GM23338 (cell line): Measurements from ENCODE around the gene NLRP6. TPM values are rescaled to one million over a fixed set of nuclear protein-coding genes. Genes with fewer than 3 reads are reported as not detected.

ENCODE experiments used
- ATAC-seq: fragments of 200-7000 bp; cut with Tn5 transposase; 3 replicates; pipeline ENCODE4 v1.9.1; 2020
- DNase-seq: peaks from one replicate; pipeline ENCODE4 v3.0.0-alpha.2; 2015; ENCODE audit warnings: low spot score
- H2AFZ ChIP-seq: fragments of 200-600 bp; sonication (generic); 2 replicates; pipeline ENCODE4 v1.8.0; 2016; ENCODE audit warnings: antibody characterized with exemption, mild to moderate bottlenecking, moderate library complexity
- H3F3A ChIP-seq: fragments of 200-600 bp; sonication (generic); replicated peaks from 2 replicates; pipeline ENCODE4 v1.8.0; 2017; ENCODE audit warnings: antibody characterized with exemption, mixed run types, low read depth
- H3K27ac ChIP-seq: fragments of 200-600 bp; sonication (generic); 2 replicates; pipeline ENCODE4 v1.6.1; 2016; ENCODE audit warnings: low read depth
- H3K27me3 ChIP-seq: fragments of 200-600 bp; sonication (generic); 2 replicates; pipeline ENCODE4 v1.8.0; 2016; ENCODE audit warnings: mild to moderate bottlenecking, mixed run types, moderate library complexity; ENCODE audit not compliant: insufficient read depth
- H3K36me3 ChIP-seq: fragments of 200-600 bp; sonication (generic); 2 replicates; pipeline ENCODE4 v1.8.0; 2016; ENCODE audit warnings: mild to moderate bottlenecking; ENCODE audit not compliant: insufficient read depth
- H3K4me1 ChIP-seq: fragments of 200-600 bp; sonication (generic); 2 replicates; pipeline ENCODE4 v1.8.0; 2016; ENCODE audit warnings: mild to moderate bottlenecking, moderate library complexity; ENCODE audit not compliant: insufficient read depth
- H3K4me2 ChIP-seq: fragments of 200-600 bp; sonication (generic); 2 replicates; pipeline ENCODE4 v1.7.1; 2017; ENCODE audit warnings: mixed run types
- H3K4me3 ChIP-seq: fragments of 200-600 bp; sonication (generic); 2 replicates; pipeline ENCODE4 v1.6.1; 2016; ENCODE audit warnings: mixed run types
- H3K79me2 ChIP-seq: fragments of 200-600 bp; sonication (generic); replicated peaks from 2 replicates; pipeline ENCODE4 v1.8.0; 2017; ENCODE audit warnings: mild to moderate bottlenecking; ENCODE audit not compliant: insufficient read depth
- H3K9me2 ChIP-seq: fragments of 200-600 bp; sonication (generic); 2 replicates; pipeline ENCODE4 v1.8.0; 2017; ENCODE audit not compliant: insufficient read depth
- H4K20me1 ChIP-seq: fragments of 200-600 bp; sonication (generic); replicated peaks from 2 replicates; pipeline ENCODE4 v1.8.0; 2017; ENCODE audit warnings: mild to moderate bottlenecking; ENCODE audit not compliant: insufficient read depth
- H3K27ac Mint-ChIP-seq: 2 replicates; pipeline ENCODE4 v1.8.0; 2020; ENCODE audit warnings: inconsistent platforms, mild to moderate bottlenecking, moderate library complexity, mixed read lengths
- H3K27me3 Mint-ChIP-seq: 3 replicates; pipeline ENCODE4 v1.8.0; 2022; ENCODE audit warnings: low read depth, mild to moderate bottlenecking, moderate library complexity, mixed read lengths, inconsistent platforms; ENCODE audit not compliant: insufficient read depth, poor library complexity
- H3K36me3 Mint-ChIP-seq: 3 replicates; pipeline ENCODE4 v1.8.0; 2021; ENCODE audit warnings: low read depth, mild to moderate bottlenecking, inconsistent platforms, moderate library complexity, mixed read lengths
- H3K4me1 Mint-ChIP-seq: 3 replicates; pipeline ENCODE4 v1.8.0; 2020; ENCODE audit warnings: mild to moderate bottlenecking, inconsistent platforms, mixed read lengths
- H3K4me3 Mint-ChIP-seq: 3 replicates; pipeline ENCODE4 v1.8.0; 2021; ENCODE audit warnings: moderate library complexity, mild to moderate bottlenecking, inconsistent platforms, mixed read lengths
- H3K9me3 Mint-ChIP-seq: 3 replicates; pipeline ENCODE4 v1.8.0; 2020; ENCODE audit warnings: moderate library complexity, mild to moderate bottlenecking, inconsistent platforms, mixed read lengths
- CREB1 ChIP-seq: fragments of 250-450 bp; sonication (Bioruptor Pico); IDR thresholded peaks from 2 replicates; pipeline ENCODE4 v1.5.0; 2020; ENCODE audit warnings: low read depth, mild to moderate bottlenecking, moderate library complexity
- EZH2 ChIP-seq: fragments of 200-600 bp; sonication (generic); IDR thresholded peaks from one replicate; pipeline ENCODE4 v1.8.0; 2017; ENCODE audit warnings: antibody characterized with exemption, mild to moderate bottlenecking, low read depth; ENCODE audit not compliant: unreplicated experiment
- EZH2phosphoT487 ChIP-seq: fragments of 200-600 bp; sonication (generic); IDR thresholded peaks from one replicate; pipeline ENCODE4 v1.8.1; 2018; ENCODE audit warnings: antibody characterized with exemption; ENCODE audit not compliant: unreplicated experiment
- JUNB ChIP-seq: IDR thresholded peaks from one replicate; pipeline ENCODE4 v1.6.1; 2016; ENCODE audit warnings: antibody characterized with exemption; ENCODE audit not compliant: unreplicated experiment
- NANOG ChIP-seq: IDR thresholded peaks from 2 replicates; pipeline ENCODE4 v1.6.1; 2016; ENCODE audit warnings: antibody characterized with exemption, borderline replicate concordance
- POLR2AphosphoS5 ChIP-seq: IDR thresholded peaks from 2 replicates; pipeline ENCODE4 v1.6.1; 2016; ENCODE audit warnings: antibody characterized with exemption, low read depth
- STAT1 ChIP-seq: IDR thresholded peaks from one replicate; pipeline ENCODE4 v1.6.1; 2016; ENCODE audit warnings: antibody characterized with exemption; ENCODE audit not compliant: unreplicated experiment
- ZNF114 ChIP-seq: fragments of 250-450 bp; sonication (Bioruptor Pico); IDR thresholded peaks from 2 replicates; pipeline ENCODE4 v1.5.0; 2020; ENCODE audit warnings: mild to moderate bottlenecking, moderate library complexity
- ZNF331 ChIP-seq: fragments of 250-450 bp; sonication (Bioruptor Pico); IDR thresholded peaks from 2 replicates; pipeline ENCODE4 v1.5.0; 2020; ENCODE audit warnings: low read depth, mild to moderate bottlenecking, moderate library complexity
- polyA plus RNA-seq: library from polyadenylated mRNA; unstranded; fragments of >200 nt; fragmentation: Nextera tagmentation; extraction: Ambion mirVana; gene quantifications from 2 replicates; pipeline ENCODE4 v1.2.1, GENCODE V29; 2016
- total RNA-seq: library from RNA; depleted of rRNA; stranded (reverse); fragments of >200 nt; shearing (Covaris generic); gene quantifications from 2 replicates; pipeline ENCODE4 v1.2.3, GENCODE V29; 2014
- TF ChIP-seq, protein P1 (sequence below): IDR thresholded peaks from one replicate; pipeline ENCODE4 v1.6.1; 2018; ENCODE audit warnings: antibody characterized with exemption; ENCODE audit not compliant: unreplicated experiment
- TF ChIP-seq, protein P2 (sequence below): IDR thresholded peaks from 2 replicates; pipeline ENCODE4 v1.6.1; 2016; ENCODE audit warnings: antibody characterized with exemption
- TF ChIP-seq, protein P3 (sequence below): fragments of 250-450 bp; sonication (Bioruptor Pico); IDR thresholded peaks from 2 replicates; pipeline ENCODE4 v1.5.0; 2020; ENCODE audit warnings: mild to moderate bottlenecking, moderate library complexity
- TF ChIP-seq, protein P4 (sequence below), 2 experiments: fragments of 200-600 bp in 1 of 2; sonication (generic) in 1 of 2; conservative IDR thresholded peaks; 2 replicates each; pipeline versions ENCODE4 v1.5.1 to v1.6.1; 2016 to 2017; ENCODE audit warnings: antibody characterized with exemption in 2 of 2, low read depth in 2 of 2, mild to moderate bottlenecking in 2 of 2, moderate library complexity in 1 of 2

The NLRP6 gene
- total and polyA plus RNA-seq, 2 experiments from 2014 or later: 0.15 to 0.73 TPM

DNA sequence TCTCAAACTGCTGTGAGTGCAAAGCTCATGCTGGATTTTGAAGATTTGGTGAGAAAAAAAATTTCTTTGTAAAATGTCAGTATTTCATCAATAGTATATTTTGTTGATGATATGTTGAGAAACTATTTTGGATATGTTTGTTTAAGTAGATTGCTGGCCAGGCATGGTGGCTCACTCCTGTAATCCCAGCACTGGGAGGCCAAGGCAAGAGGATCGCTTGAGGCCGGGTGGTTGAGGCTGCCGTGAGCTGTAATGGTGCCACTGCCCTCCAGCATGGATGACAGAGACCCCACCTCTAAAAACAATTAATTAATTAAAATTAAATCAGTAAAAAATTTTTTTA lies 49.3 kb downstream of the NLRP6 start:
- Histone ChIP-seq H3K79me2 (no peaks in the 10 kb centered on the region), H3K27ac (no peak overlapping the region), H3K36me3 (no peaks in the 10 kb centered on the region; the same call in 1 of the 2 replicates), H4K20me1 (no peaks in the 10 kb centered on the region), H3K27me3 (no peaks in the 10 kb centered on the region), H2AFZ (no peak overlapping the region), H3F3A (0 out of 2 replicates have a peak, but pooled peaks cover 15% of the 10 kb centered on the region), H3K4me2 (no peak overlapping the region), H3K4me1 (peaks cover 6% of the 10 kb centered on the region), H3K9me2 (no peaks in the 10 kb centered on the region), H3K4me3 (no peak overlapping the region)
- Mint-ChIP-seq H3K36me3 (peaks cover 13% of the 10 kb centered on the region; the same call in 2 of the 3 replicates), H3K4me1 (peaks cover 33% of the 10 kb centered on the region), H3K4me3 (no peak overlapping the region), H3K27ac (no peak overlapping the region), H3K9me3 (peaks cover 6% of the 10 kb centered on the region; the same call in 2 of the 3 replicates), H3K27me3 (peaks cover 17% of the 10 kb centered on the region)
- TF ChIP-seq, protein P1, sequence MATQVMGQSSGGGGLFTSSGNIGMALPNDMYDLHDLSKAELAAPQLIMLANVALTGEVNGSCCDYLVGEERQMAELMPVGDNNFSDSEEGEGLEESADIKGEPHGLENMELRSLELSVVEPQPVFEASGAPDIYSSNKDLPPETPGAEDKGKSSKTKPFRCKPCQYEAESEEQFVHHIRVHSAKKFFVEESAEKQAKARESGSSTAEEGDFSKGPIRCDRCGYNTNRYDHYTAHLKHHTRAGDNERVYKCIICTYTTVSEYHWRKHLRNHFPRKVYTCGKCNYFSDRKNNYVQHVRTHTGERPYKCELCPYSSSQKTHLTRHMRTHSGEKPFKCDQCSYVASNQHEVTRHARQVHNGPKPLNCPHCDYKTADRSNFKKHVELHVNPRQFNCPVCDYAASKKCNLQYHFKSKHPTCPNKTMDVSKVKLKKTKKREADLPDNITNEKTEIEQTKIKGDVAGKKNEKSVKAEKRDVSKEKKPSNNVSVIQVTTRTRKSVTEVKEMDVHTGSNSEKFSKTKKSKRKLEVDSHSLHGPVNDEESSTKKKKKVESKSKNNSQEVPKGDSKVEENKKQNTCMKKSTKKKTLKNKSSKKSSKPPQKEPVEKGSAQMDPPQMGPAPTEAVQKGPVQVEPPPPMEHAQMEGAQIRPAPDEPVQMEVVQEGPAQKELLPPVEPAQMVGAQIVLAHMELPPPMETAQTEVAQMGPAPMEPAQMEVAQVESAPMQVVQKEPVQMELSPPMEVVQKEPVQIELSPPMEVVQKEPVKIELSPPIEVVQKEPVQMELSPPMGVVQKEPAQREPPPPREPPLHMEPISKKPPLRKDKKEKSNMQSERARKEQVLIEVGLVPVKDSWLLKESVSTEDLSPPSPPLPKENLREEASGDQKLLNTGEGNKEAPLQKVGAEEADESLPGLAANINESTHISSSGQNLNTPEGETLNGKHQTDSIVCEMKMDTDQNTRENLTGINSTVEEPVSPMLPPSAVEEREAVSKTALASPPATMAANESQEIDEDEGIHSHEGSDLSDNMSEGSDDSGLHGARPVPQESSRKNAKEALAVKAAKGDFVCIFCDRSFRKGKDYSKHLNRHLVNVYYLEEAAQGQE: no peak
- TF ChIP-seq NANOG (no peak), EZH2phosphoT487 (no peak), ZNF331 (CRISPR knock-in tag) (no peak), STAT1 (no peak), ZNF114 (no peak), POLR2AphosphoS5 (no peak), EZH2 (no peak), CREB1 (CRISPR knock-in tag) (no peak), JUNB (no peak)
- TF ChIP-seq, protein P2, sequence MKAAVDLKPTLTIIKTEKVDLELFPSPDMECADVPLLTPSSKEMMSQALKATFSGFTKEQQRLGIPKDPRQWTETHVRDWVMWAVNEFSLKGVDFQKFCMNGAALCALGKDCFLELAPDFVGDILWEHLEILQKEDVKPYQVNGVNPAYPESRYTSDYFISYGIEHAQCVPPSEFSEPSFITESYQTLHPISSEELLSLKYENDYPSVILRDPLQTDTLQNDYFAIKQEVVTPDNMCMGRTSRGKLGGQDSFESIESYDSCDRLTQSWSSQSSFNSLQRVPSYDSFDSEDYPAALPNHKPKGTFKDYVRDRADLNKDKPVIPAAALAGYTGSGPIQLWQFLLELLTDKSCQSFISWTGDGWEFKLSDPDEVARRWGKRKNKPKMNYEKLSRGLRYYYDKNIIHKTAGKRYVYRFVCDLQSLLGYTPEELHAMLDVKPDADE: no peak
- TF ChIP-seq, protein P3, sequence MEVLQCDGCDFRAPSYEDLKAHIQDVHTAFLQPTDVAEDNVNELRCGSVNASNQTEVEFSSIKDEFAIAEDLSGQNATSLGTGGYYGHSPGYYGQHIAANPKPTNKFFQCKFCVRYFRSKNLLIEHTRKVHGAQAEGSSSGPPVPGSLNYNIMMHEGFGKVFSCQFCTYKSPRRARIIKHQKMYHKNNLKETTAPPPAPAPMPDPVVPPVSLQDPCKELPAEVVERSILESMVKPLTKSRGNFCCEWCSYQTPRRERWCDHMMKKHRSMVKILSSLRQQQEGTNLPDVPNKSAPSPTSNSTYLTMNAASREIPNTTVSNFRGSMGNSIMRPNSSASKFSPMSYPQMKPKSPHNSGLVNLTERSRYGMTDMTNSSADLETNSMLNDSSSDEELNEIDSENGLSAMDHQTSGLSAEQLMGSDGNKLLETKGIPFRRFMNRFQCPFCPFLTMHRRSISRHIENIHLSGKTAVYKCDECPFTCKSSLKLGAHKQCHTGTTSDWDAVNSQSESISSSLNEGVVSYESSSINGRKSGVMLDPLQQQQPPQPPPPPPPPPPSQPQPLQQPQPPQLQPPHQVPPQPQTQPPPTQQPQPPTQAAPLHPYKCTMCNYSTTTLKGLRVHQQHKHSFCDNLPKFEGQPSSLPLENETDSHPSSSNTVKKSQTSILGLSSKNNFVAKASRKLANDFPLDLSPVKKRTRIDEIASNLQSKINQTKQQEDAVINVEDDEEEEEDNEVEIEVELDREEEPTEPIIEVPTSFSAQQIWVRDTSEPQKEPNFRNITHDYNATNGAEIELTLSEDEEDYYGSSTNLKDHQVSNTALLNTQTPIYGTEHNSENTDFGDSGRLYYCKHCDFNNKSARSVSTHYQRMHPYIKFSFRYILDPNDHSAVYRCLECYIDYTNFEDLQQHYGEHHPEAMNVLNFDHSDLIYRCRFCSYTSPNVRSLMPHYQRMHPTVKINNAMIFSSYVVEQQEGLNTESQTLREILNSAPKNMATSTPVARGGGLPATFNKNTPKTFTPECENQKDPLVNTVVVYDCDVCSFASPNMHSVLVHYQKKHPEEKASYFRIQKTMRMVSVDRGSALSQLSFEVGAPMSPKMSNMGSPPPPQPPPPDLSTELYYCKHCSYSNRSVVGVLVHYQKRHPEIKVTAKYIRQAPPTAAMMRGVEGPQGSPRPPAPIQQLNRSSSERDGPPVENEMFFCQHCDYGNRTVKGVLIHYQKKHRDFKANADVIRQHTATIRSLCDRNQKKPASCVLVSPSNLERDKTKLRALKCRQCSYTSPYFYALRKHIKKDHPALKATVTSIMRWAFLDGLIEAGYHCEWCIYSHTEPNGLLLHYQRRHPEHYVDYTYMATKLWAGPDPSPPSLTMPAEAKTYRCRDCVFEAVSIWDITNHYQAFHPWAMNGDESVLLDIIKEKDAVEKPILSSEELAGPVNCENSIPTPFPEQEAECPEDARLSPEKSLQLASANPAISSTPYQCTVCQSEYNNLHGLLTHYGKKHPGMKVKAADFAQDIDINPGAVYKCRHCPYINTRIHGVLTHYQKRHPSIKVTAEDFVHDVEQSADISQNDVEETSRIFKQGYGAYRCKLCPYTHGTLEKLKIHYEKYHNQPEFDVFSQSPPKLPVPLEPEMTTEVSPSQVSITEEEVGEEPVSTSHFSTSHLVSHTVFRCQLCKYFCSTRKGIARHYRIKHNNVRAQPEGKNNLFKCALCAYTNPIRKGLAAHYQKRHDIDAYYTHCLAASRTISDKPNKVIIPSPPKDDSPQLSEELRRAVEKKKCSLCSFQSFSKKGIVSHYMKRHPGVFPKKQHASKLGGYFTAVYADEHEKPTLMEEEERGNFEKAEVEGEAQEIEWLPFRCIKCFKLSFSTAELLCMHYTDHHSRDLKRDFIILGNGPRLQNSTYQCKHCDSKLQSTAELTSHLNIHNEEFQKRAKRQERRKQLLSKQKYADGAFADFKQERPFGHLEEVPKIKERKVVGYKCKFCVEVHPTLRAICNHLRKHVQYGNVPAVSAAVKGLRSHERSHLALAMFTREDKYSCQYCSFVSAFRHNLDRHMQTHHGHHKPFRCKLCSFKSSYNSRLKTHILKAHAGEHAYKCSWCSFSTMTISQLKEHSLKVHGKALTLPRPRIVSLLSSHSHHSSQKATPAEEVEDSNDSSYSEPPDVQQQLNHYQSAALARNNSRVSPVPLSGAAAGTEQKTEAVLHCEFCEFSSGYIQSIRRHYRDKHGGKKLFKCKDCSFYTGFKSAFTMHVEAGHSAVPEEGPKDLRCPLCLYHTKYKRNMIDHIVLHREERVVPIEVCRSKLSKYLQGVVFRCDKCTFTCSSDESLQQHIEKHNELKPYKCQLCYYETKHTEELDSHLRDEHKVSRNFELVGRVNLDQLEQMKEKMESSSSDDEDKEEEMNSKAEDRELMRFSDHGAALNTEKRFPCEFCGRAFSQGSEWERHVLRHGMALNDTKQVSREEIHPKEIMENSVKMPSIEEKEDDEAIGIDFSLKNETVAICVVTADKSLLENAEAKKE: no peak
- TF ChIP-seq, protein P4, sequence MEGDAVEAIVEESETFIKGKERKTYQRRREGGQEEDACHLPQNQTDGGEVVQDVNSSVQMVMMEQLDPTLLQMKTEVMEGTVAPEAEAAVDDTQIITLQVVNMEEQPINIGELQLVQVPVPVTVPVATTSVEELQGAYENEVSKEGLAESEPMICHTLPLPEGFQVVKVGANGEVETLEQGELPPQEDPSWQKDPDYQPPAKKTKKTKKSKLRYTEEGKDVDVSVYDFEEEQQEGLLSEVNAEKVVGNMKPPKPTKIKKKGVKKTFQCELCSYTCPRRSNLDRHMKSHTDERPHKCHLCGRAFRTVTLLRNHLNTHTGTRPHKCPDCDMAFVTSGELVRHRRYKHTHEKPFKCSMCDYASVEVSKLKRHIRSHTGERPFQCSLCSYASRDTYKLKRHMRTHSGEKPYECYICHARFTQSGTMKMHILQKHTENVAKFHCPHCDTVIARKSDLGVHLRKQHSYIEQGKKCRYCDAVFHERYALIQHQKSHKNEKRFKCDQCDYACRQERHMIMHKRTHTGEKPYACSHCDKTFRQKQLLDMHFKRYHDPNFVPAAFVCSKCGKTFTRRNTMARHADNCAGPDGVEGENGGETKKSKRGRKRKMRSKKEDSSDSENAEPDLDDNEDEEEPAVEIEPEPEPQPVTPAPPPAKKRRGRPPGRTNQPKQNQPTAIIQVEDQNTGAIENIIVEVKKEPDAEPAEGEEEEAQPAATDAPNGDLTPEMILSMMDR (conservative IDR thresholded peaks at IDR 0.05; ENCODE audit: low read depth in 2 of 2): no peak
- ATAC-seq (no peak), DNase-seq (no peak)
